WI38 (cell line): ENCODE results near the gene NEU2.

Source experiments
- H3K4me3 ChIP-seq: 2 replicates; pipeline ENCODE4 v1.5.1; 2011; ENCODE audit warnings: low read depth, mild to moderate bottlenecking, control low read depth, low read length
- TF ChIP-seq, protein P1 (sequence below): IDR thresholded peaks from 2 replicates; pipeline ENCODE4 v1.5.1; 2012; ENCODE audit warnings: low read depth, mild to moderate bottlenecking, control low read depth, low read length

The NEU2 gene

DNA sequence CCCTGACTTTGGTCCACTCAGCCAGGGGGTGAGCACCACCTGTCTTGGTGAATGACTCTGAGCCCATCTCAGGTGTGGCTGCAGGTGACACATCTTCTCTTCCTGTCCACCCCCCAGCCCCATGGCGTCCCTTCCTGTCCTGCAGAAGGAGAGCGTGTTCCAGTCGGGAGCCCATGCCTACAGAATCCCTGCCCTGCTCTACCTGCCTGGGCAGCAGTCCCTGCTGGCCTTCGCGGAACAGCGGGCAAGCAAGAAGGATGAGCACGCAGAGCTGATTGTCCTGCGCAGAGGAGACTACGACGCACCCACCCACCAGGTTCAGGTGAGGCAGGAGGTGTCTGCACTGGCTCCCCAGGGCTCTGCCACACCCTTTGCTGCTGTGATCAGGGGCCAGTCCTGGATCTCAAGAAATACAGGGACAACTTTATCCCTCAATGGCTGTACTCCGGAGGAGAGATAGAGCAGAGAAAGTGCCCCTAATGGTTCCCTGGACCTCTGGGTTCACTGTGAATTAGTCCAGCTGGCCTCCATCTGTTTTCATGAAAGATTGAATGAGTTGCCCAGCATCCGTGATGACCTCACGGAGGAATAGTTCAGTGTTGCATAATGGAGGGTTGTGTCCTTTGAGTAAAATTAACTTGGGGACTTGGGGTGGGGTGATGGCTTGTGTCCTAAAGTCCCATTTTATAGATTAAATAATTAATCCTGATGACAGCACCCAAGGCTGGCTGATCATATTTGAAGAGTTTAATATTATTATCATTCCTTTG lies at the start of gene NEU2:
NEU2 (plus strand) TSS at position 122 of the 770 bp plus-strand sequence; CDS start at position 122, 0 bp downstream.
- no peak within 1 kb of the TSS for H3K4me3 ChIP-seq
- TF ChIP-seq, protein P1, sequence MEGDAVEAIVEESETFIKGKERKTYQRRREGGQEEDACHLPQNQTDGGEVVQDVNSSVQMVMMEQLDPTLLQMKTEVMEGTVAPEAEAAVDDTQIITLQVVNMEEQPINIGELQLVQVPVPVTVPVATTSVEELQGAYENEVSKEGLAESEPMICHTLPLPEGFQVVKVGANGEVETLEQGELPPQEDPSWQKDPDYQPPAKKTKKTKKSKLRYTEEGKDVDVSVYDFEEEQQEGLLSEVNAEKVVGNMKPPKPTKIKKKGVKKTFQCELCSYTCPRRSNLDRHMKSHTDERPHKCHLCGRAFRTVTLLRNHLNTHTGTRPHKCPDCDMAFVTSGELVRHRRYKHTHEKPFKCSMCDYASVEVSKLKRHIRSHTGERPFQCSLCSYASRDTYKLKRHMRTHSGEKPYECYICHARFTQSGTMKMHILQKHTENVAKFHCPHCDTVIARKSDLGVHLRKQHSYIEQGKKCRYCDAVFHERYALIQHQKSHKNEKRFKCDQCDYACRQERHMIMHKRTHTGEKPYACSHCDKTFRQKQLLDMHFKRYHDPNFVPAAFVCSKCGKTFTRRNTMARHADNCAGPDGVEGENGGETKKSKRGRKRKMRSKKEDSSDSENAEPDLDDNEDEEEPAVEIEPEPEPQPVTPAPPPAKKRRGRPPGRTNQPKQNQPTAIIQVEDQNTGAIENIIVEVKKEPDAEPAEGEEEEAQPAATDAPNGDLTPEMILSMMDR: no peak

DNA sequence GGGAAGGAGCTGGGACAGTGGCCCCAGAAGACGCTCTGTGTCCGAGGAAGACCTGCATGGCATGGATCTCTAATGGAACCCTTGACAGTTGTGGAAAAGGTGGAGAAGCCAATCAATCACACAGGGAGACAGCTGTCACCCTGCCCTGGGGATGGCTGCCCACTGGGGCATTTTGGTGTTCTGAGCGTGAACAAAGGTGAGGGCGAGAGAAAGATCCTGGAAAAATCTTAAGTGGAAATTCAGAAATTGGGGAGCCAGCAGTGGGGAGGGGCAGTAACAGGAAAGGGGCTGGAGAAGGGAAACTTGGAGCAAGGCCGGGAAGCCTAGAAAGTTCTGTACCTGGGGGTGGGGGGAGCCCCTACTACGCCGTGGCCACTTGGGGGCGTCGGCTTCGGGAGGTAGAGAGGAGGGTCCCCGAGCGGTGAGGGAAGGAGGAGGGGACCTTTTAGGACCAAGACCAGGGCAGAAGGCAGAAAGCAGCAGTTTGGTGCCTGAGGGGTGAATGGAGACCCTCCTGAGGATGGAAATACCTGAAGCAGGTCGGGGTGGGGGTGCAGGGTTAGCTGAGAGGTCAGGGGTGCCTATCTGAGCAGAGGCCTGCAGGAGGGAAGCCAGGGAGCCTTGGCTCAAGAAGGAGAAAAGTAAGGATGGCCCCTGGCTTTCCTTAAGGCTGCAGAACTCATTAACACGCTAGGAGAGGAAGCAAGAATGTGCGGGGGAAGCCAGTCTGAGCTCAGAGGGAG lies 49.4 kb upstream of the NEU2 start:
- no peak overlapping the region for H3K4me3 ChIP-seq
- TF ChIP-seq, protein P1: no peak

DNA sequence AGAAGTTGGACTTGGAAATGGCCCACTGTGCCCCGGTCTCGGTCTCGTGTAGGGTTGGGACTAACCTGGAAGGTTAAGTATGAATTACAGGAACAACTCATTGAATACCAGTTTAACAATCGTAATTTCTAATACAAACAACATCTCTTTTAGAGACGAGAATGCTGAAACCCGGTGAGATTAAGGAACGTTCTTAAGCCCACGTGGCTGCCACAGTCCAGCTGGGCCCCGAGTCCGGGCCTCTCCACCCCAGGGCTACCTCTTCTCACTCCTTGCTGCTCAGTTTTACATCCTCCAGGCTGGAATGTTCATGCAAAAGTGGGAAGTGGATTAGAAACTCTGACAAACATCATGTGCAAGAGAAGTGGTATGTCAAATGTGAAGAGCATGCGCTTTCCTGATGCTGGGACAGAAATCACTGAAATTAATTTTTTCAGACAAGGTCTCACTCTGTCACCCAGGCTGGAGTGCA lies 48.8 kb upstream of the NEU2 start:
- TF ChIP-seq, protein P1: no peak
- H3K4me3 ChIP-seq: no peak overlapping the region

DNA sequence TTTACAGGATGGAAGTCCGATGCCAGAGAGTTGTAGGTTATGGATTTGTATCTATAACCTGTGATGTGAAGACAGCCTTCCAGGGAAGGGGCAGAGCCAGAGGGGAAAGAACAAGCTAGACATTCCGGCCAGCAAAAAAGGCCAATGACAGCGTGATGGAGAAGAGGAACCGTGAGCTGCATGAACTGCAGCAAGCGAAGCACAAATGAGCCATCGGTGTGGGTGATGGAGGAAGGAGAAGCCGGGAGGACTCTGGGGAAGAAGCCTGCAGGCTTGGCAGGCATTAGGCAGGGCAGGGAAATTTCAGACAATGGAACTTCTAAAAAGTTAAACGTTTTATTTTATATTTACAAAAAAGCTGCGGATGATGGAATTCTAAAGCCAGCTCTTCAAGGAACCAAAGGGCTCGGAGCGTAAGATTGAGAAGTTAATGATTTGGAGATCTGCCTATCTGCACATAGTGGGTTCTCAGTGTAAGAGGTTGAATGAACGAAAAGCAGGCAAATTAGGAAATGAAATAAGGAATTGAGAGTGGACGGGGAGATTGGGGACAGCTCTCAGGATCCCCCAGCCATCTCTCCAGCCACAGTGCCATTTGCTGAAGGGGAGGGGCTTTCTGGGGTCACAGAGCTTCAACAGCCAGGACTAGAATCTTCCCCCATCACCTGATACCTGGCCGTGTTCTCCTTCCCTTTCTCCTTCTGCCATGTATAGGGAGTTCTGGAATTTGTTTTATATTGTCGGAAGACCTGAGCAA lies 47.8 kb upstream of the NEU2 start:
- TF ChIP-seq, protein P1: no peak
- H3K4me3 ChIP-seq: no peak overlapping the region

DNA sequence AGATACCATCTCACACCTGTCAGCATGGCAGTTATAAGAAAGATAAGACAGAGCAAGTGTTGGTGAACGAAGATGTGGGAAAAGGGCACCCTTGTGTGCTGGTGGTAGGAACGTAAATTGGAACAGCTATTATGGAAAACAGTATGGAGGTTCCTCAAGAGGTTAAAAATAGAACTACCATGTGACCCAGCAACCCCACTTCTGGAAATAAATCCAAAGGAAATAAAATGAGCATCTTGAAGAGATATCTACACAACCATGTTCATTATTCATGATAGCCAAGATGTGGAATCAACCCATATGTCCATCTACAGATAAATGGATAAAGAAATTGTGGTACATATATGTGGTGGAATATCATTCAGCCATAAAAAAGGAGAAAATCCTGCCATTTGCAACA lies 46.3 kb upstream of the NEU2 start:
- TF ChIP-seq, protein P1: no peak
- no peak overlapping the region for H3K4me3 ChIP-seq

DNA sequence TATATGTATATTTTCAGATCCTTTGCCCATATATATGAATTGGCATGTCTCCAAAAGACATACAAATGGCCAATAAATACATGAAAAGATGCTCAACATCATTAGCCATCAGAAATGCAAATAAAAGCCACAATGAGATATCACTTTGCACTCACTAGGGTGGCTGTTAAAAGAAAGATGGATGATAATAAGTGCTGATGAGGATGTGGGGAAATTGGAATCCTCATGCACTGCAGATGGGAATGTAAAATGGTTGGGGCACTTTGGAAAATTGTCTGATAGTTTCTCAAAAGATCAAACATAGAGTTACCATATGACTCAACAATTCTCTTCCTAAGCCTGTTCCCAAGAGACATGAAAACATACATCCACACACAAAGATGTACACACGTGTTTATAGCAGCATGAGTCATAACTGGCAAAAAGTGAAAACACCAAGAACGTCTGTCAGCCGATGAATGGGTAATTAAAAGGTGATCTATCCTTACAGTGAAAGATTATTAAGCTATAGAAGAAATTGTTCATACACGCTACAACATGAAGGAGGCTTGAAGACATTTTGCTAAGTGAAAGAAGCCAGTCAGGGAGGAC lies 39.1 kb upstream of the NEU2 start:
- TF ChIP-seq, protein P1: no peak
- H3K4me3 ChIP-seq: no peak overlapping the region
